Adrenal gland (tissue), 5 donors: ENCODE data around the gene ACYP1.

Experiments
- CTCF ChIP-seq, 6 experiments: fragments of 450-650 bp in 4 of 6; fragments of 200-600 bp in 2 of 6; sonication (generic) in 1 of 6; IDR thresholded peaks; 1 replicate in 5 of 6; 2 replicates in 1 of 6; pipeline versions ENCODE4 v1.5.1 to v1.8.0; 2016 to 2021; ENCODE audit warnings: antibody characterized with exemption in 6 of 6, mild to moderate bottlenecking in 2 of 6, moderate library complexity in 1 of 6
- POLR2A ChIP-seq, 2 donors: fragments of 450-650 bp; IDR thresholded peaks; one replicate each; pipeline ENCODE4 v1.6.1; 2017; ENCODE audit warnings: antibody characterized with exemption in 2 of 2, mild to moderate bottlenecking in 2 of 2, moderate library complexity in 1 of 2
- donor health status: DM: no; HTN: no; CAD: no.

DNA sequence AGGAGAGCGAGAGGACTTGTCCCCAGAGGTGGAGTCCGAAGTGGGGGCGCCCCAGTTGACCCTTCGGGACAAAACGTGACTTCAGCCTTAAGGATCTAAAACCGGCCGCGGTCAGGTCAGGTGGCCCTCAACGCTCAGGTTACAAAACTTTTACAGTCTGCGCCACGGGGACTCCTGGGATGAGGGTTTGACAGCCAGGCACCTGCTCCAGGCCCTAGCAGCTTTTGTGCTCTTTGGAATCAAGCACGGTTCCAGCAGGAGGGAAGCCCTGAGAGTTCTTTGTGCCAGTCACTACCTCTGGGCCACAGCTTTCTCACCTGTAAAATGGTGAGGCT, 6.0 kb upstream of the ACYP1 start:
- TF ChIP-seq CTCF (IDR thresholded peaks at IDR 0.05) (no peak), POLR2A (IDR thresholded peaks at IDR 0.05) (no peak)
